H1 (cell line): ENCODE data around the gene CARD11. TPM values are rescaled to one million over a fixed set of nuclear protein-coding genes. Genes with fewer than 3 reads are reported as not detected.

Experiments
- CTCF ChIA-PET: fragments of 300-600 bp; sonication (Branson Sonifier 250); formaldehyde crosslinking; loops from one replicate; lab custom pipeline; 2021; ENCODE audit not compliant: partially characterized antibody; lab: Charles Lee
- POLR2A ChIA-PET: fragments of 300-600 bp; sonication (Branson Sonifier 250); formaldehyde crosslinking; loops from one replicate; lab custom pipeline; 2021; ENCODE audit warnings: inconsistent platforms; ENCODE audit not compliant: partially characterized antibody; lab: Charles Lee
- DNase-seq, 2 experiments: peaks; one replicate each; pipeline versions ENCODE4 v3.0.0 to v3.0.0-alpha.2; 2010 to 2022; ENCODE audit warnings: low spot score in 2 of 2, low read depth in 1 of 2, mixed read lengths in 1 of 2
- FAIRE-seq: peaks from 2 replicates; lab custom pipeline; 2011; peaks lifted over from hg19 to GRCh38; lab: Jason Lieb, UNC
- H2AFZ ChIP-seq: 2 replicates; pipeline ENCODE4 v1.8.1; 2012; ENCODE audit warnings: low read length, inconsistent platforms
- H2AK5ac ChIP-seq: 2 replicates; pipeline ENCODE4 v1.6.1; 2013; ENCODE audit warnings: low read depth, low read length
- H2BK120ac ChIP-seq: replicated peaks from 2 replicates; pipeline ENCODE3; 2013; ENCODE audit warnings: low read depth, low read length, inconsistent platforms
- H2BK12ac ChIP-seq: 2 replicates; pipeline ENCODE4 v1.6.1; 2013; ENCODE audit warnings: low read depth, low read length
- H2BK15ac ChIP-seq: 2 replicates; pipeline ENCODE4 v1.6.1; 2013; ENCODE audit warnings: low read length
- H2BK20ac ChIP-seq: 2 replicates; pipeline ENCODE4 v1.6.1; 2013; ENCODE audit warnings: low read length
- H2BK5ac ChIP-seq: 2 replicates; pipeline ENCODE4 v1.6.1; 2013; ENCODE audit warnings: low read depth, low read length
- H3K14ac ChIP-seq: 2 replicates; pipeline ENCODE4 v1.6.1; 2013; ENCODE audit warnings: inconsistent platforms; ENCODE audit not compliant: insufficient read length
- H3K18ac ChIP-seq: 2 replicates; pipeline ENCODE4 v1.6.1; 2013; ENCODE audit warnings: low read length; ENCODE audit errors: extremely low read depth
- H3K23ac ChIP-seq: 2 replicates; pipeline ENCODE4 v1.6.1; 2013; ENCODE audit warnings: inconsistent platforms; ENCODE audit not compliant: insufficient read length
- H3K23me2 ChIP-seq: 2 replicates; pipeline ENCODE4 v1.6.1; 2013; ENCODE audit warnings: low read depth, low read length
- H3K27ac ChIP-seq: 2 replicates; pipeline ENCODE4 v1.6.1; 2011; ENCODE audit warnings: low read depth, low read length, inconsistent platforms
- H3K27me3 ChIP-seq, 4 experiments: replicated peaks in 1 of 4; 1 replicate in 1 of 4; 2 replicates in 3 of 4; pipeline versions ENCODE4 v1.6.1 to v1.8.1; 2011 to 2013; ENCODE audit warnings: low read length in 3 of 4, mild to moderate bottlenecking in 3 of 4, inconsistent platforms in 2 of 4, mixed read lengths in 2 of 4, moderate library complexity in 1 of 4; ENCODE audit not compliant: control insufficient read depth in 3 of 4, insufficient read depth in 3 of 4; ENCODE audit errors: extremely low read depth in 1 of 4
- H3K36me3 ChIP-seq, 4 experiments: 2 replicates each; pipeline versions ENCODE4 v1.6.1 to v1.8.1; 2011 to 2013; ENCODE audit warnings: mild to moderate bottlenecking in 4 of 4, low read length in 3 of 4, moderate library complexity in 2 of 4, control low read depth in 1 of 4, inconsistent platforms in 1 of 4; ENCODE audit not compliant: insufficient read depth in 4 of 4, control insufficient read depth in 2 of 4
- H3K4ac ChIP-seq: replicated peaks from 2 replicates; pipeline ENCODE3; 2013; ENCODE audit warnings: low read length, low read depth, mixed read lengths, inconsistent platforms; ENCODE audit not compliant: insufficient read length
- H3K4me1 ChIP-seq, 4 experiments: replicated peaks in 1 of 4; 1 replicate in 1 of 4; 2 replicates in 3 of 4; pipeline versions ENCODE4 v1.6.1 to v1.8.1; 2011 to 2013; ENCODE audit warnings: low read length in 3 of 4, inconsistent platforms in 2 of 4, mixed read lengths in 1 of 4; ENCODE audit not compliant: insufficient read depth in 4 of 4, control insufficient read depth in 3 of 4
- H3K4me2 ChIP-seq, 2 experiments: 2 replicates each; pipeline versions ENCODE4 v1.6.1 to v1.8.1; 2011 to 2013; ENCODE audit warnings: low read depth in 2 of 2, low read length in 2 of 2, control low read depth in 1 of 2, inconsistent platforms in 1 of 2, mild to moderate bottlenecking in 1 of 2; ENCODE audit not compliant: insufficient read depth in 1 of 2
- H3K4me3 ChIP-seq, 4 experiments: fragments of 200-600, 300-600 bp in 1 of 4; sonication (generic), shearing (Covaris generic), sonication (Bioruptor Twin) in 1 of 4; 2 replicates each; pipeline versions ENCODE4 v1.5.1 to v1.8.1; 2011 to 2016; ENCODE audit warnings: low read length in 4 of 4, low read depth in 3 of 4, control low read depth in 2 of 4, inconsistent platforms in 2 of 4, mild to moderate bottlenecking in 2 of 4, mixed read lengths in 1 of 4, moderate library complexity in 1 of 4; ENCODE audit not compliant: insufficient read depth in 2 of 4; ENCODE audit errors: extremely low read depth in 1 of 4
- H3K56ac ChIP-seq: replicated peaks from 2 replicates; pipeline ENCODE3; 2013; ENCODE audit warnings: low read depth, mild to moderate bottlenecking, mixed read lengths, low read length, inconsistent platforms; ENCODE audit not compliant: insufficient read length
- H3K79me1 ChIP-seq: 2 replicates; pipeline ENCODE4 v1.6.1; 2013; ENCODE audit warnings: low read depth, low read length, control low read depth
- H3K79me2 ChIP-seq, 2 experiments: 2 replicates each; pipeline versions ENCODE4 v1.6.1 to v1.8.1; 2012 to 2013; ENCODE audit warnings: low read length in 2 of 2, mild to moderate bottlenecking in 2 of 2, inconsistent platforms in 1 of 2; ENCODE audit not compliant: insufficient read depth in 2 of 2, control insufficient read depth in 1 of 2
- H3K9ac ChIP-seq, 4 experiments: replicated peaks in 1 of 4; 1 replicate in 1 of 4; 2 replicates in 3 of 4; pipeline versions ENCODE4 v1.6.1 to v1.8.1; 2011 to 2013; ENCODE audit warnings: low read depth in 3 of 4, low read length in 3 of 4, control low read depth in 2 of 4, mild to moderate bottlenecking in 2 of 4, moderate library complexity in 2 of 4, inconsistent platforms in 1 of 4; ENCODE audit errors: extremely low read depth in 1 of 4
- H3K9me3 ChIP-seq, 2 experiments: 2 replicates each; pipeline versions ENCODE4 v1.6.1 to v1.8.1; 2012 to 2013; ENCODE audit warnings: mild to moderate bottlenecking in 2 of 2, moderate library complexity in 2 of 2, control low read depth in 1 of 2, inconsistent platforms in 1 of 2, low read depth in 1 of 2, low read length in 1 of 2, mixed read lengths in 1 of 2; ENCODE audit not compliant: insufficient read depth in 2 of 2
- H4K20me1 ChIP-seq, 2 experiments: replicated peaks in 1 of 2; 2 replicates each; pipeline versions ENCODE3 to v1.8.1; 2011 to 2013; ENCODE audit warnings: inconsistent platforms in 2 of 2, low read length in 2 of 2, mild to moderate bottlenecking in 1 of 2; ENCODE audit not compliant: insufficient read depth in 2 of 2, control insufficient read depth in 1 of 2
- H4K5ac ChIP-seq: 2 replicates; pipeline ENCODE4 v1.6.1; 2013; ENCODE audit warnings: low read length, low read depth, mixed read lengths, inconsistent platforms; ENCODE audit not compliant: insufficient read length
- H4K8ac ChIP-seq: 2 replicates; pipeline ENCODE4 v1.8.0; 2013; ENCODE audit warnings: mild to moderate bottlenecking, moderate library complexity, low read length, inconsistent platforms; ENCODE audit not compliant: insufficient read depth; ENCODE audit errors: extremely low read depth
- H4K91ac ChIP-seq: replicated peaks from 2 replicates; pipeline ENCODE3; 2013; ENCODE audit warnings: low read length, mixed read lengths, inconsistent platforms; ENCODE audit not compliant: insufficient read length
- BACH1 ChIP-seq: IDR thresholded peaks from 2 replicates; pipeline ENCODE4 v1.6.1; 2012; ENCODE audit warnings: low read length, improper control_type of control experiment
- CBX5 ChIP-seq: fragments of 300-800, 300-1000 bp; sonication (generic); IDR thresholded peaks from 2 replicates; pipeline ENCODE4 v1.7.1; 2016; ENCODE audit warnings: antibody characterized with exemption, low read length, low read depth
- CBX8 ChIP-seq: fragments of 300-800, 300-1000 bp; sonication (generic); IDR thresholded peaks from 2 replicates; pipeline ENCODE4 v1.7.1; 2016; ENCODE audit warnings: low read depth, low read length, borderline replicate concordance
- EGR1 ChIP-seq: IDR thresholded peaks from 2 replicates; pipeline ENCODE4 v1.6.1; 2011; ENCODE audit warnings: low read depth, low read length, borderline replicate concordance
- KDM4A ChIP-seq: IDR thresholded peaks from one replicate; pipeline ENCODE4 v1.7.1; 2012; ENCODE audit warnings: low read depth, mild to moderate bottlenecking, moderate library complexity, low read length, inconsistent platforms; ENCODE audit not compliant: severe bottlenecking
- NANOG ChIP-seq: IDR thresholded peaks from 2 replicates; pipeline ENCODE4 v1.6.1; 2011; ENCODE audit warnings: low read length, low read depth, mild to moderate bottlenecking, inconsistent platforms; ENCODE audit not compliant: insufficient read depth, poor library complexity, severe bottlenecking
- PHF8 ChIP-seq: fragments of 200-600 bp; sonication (generic); conservative IDR thresholded peaks from 2 replicates; pipeline ENCODE4 v1.7.1; 2012; ENCODE audit warnings: low read depth, mild to moderate bottlenecking, inconsistent platforms, low read length, moderate library complexity
- SAP30 ChIP-seq: fragments of 300-600 bp; sonication (generic); IDR thresholded peaks from 2 replicates; pipeline ENCODE4 v1.7.1; 2012; ENCODE audit warnings: low read length, moderate library complexity, mild to moderate bottlenecking, inconsistent platforms; ENCODE audit not compliant: insufficient read depth, insufficient replicate concordance
- TBP ChIP-seq: IDR thresholded peaks from 2 replicates; pipeline ENCODE4 v1.6.1; 2011; ENCODE audit warnings: low read depth, low read length, improper control_type of control experiment
- WGBS, 2 experiments: shearing (Covaris generic) in 1 of 2; methylation state at CpG; one replicate each; pipeline versions ENCODE4 v1.1.6 to v1.1.7; 2013 to 2015; ENCODE audit warnings: low lambda C conversion rate in 2 of 2, mixed read lengths in 2 of 2, inconsistent platforms in 1 of 2, low coverage in 1 of 2, missing lambda C conversion rate in 1 of 2; ENCODE audit not compliant: insufficient replicate concordance in 2 of 2, insufficient coverage in 1 of 2, insufficient read length in 1 of 2; ENCODE audit errors: extremely low coverage in 1 of 2, missing lambda C conversion rate in 1 of 2; 5-methylcytosine and 5-hydroxymethylcytosine counted together
- polyA plus RNA-seq, 7 experiments: library from polyadenylated mRNA; depleted of rRNA in 3 of 7; stranded (reverse) in 5 of 7; unstranded in 2 of 7; fragments of >200 nt in 5 of 7; fragments of 200-250 nt in 2 of 7; gene quantifications; 1 replicate in 5 of 7; 2 replicates in 1 of 7; 4 replicates in 1 of 7; pipeline versions ENCODE4 v1.2.1 to v1.2.3, GENCODE V29; 2011 to 2013; ENCODE audit warnings: missing spikeins in 2 of 7, mixed read lengths in 2 of 7
- total RNA-seq: library from RNA; stranded (reverse); fragmentation: NEBNext Ultra II Directional; extraction: Animal tissue kit (Norgen Biotek cat#: 25700); gene quantifications from 2 replicates; pipeline ENCODE4 v1.2.1, GENCODE V29; 2021
- TF ChIP-seq, protein P1 (sequence below): IDR thresholded peaks from 2 replicates; pipeline ENCODE4 v1.6.1; 2012; ENCODE audit warnings: low read length, inconsistent platforms
- TF ChIP-seq, protein P2 (sequence below): IDR thresholded peaks from 2 replicates; pipeline ENCODE4 v1.6.1; 2011; ENCODE audit warnings: low read length, improper control_type of control experiment

Gene CARD11
- total and polyA plus RNA-seq, 2 of the 8 experiments (the other 6 are each of a cell fraction or from before 2014, with no cell fraction given) = 12.6 to 29.8 TPM

- Histone ChIP-seq H2BK20ac (no peak overlapping the region), H2AK5ac (no peak overlapping the region), H2BK15ac (no peak overlapping the region), H3K4me1 (peaks cover 0 to 14% (median 7%) of the 10 kb centered on the region in 4 experiments; a peak in 6 of 7 replicates), H4K8ac (no peak overlapping the region; the same call in 1 of the 2 replicates), H3K36me3 (no peaks in the 10 kb centered on the region), H4K91ac (no peak overlapping the region), H3K27me3 (no peaks in the 10 kb centered on the region), H3K4ac (no peak overlapping the region), H2AFZ (no peak overlapping the region), H4K5ac (no peak overlapping the region), H2BK12ac (no peak overlapping the region), H3K9me3 (no peaks in the 10 kb centered on the region), H3K79me1 (no peaks in the 10 kb centered on the region; the same call in 1 of the 2 replicates), H3K4me3 (no peak overlapping the region), H3K4me2 (no peak overlapping the region), H3K79me2 (no peaks in the 10 kb centered on the region), H3K27ac (no peak overlapping the region), H3K23me2 (no peaks in the 10 kb centered on the region), H4K20me1 (no peaks in the 10 kb centered on the region), H2BK5ac (no peak overlapping the region), H2BK120ac (no peak overlapping the region), H3K9ac (no peak overlapping the region), H3K23ac (no peak overlapping the region), H3K18ac (no peak overlapping the region), H3K14ac (no peak overlapping the region), H3K56ac (no peak overlapping the region)
- POLR2A ChIA-PET = interaction anchor here (1.2 kb wide), 1 partner anchor 16 kb away, joined by 3 read pairs; no protein-coding TSS in a partner anchor
- WGBS, 2 experiments = 90% methylated on average over 7 of the region's 7 CpGs; no CpG with 5 or more reads in 1 of the 2 experiments
- CTCF ChIA-PET = interaction anchor here (1.6 kb wide), 1 partner anchor 15 kb away, joined by 4 read pairs; no protein-coding TSS in a partner anchor
- FAIRE-seq (no peak), DNase-seq (no peak)
- no peak for TF ChIP-seq CBX8
- TF ChIP-seq, protein P1, sequence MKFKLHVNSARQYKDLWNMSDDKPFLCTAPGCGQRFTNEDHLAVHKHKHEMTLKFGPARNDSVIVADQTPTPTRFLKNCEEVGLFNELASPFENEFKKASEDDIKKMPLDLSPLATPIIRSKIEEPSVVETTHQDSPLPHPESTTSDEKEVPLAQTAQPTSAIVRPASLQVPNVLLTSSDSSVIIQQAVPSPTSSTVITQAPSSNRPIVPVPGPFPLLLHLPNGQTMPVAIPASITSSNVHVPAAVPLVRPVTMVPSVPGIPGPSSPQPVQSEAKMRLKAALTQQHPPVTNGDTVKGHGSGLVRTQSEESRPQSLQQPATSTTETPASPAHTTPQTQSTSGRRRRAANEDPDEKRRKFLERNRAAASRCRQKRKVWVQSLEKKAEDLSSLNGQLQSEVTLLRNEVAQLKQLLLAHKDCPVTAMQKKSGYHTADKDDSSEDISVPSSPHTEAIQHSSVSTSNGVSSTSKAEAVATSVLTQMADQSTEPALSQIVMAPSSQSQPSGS = no peak
- TF ChIP-seq, protein P2, sequence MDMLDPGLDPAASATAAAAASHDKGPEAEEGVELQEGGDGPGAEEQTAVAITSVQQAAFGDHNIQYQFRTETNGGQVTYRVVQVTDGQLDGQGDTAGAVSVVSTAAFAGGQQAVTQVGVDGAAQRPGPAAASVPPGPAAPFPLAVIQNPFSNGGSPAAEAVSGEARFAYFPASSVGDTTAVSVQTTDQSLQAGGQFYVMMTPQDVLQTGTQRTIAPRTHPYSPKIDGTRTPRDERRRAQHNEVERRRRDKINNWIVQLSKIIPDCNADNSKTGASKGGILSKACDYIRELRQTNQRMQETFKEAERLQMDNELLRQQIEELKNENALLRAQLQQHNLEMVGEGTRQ = no peak
- TF ChIP-seq KDM4A = no peak
- no peak for TF ChIP-seq CBX5
- TF ChIP-seq NANOG = no peak
- TF ChIP-seq PHF8 = no peak
- TF ChIP-seq BACH1 = no peak
- no peak for TF ChIP-seq EGR1
- no peak for TF ChIP-seq TBP
- no peak for TF ChIP-seq SAP30
These were observed 60.8 kb downstream of the CARD11 start for GRCh38 chr7:2982831-2983230.
